Activated CD4-positive, alpha-beta T cell treated with anti-CD3 and anti-CD28 coated beads for 24 hours (primary cell): ENCODE results near the gene TNFSF4.

Experiments
- DNase-seq, 2 donors: peaks; one replicate each; pipeline ENCODE4 v3.0.0-alpha.2; 2020; ENCODE audit warnings: low read depth in 2 of 2

TNFSF4 gene

GRCh38 chr1:173210716-173211231 lies 3.6 kb upstream of the TNFSF4 start:
- DNase-seq = no peak

GRCh38 chr1:173210283-173210682 lies 3.2 kb upstream of the TNFSF4 start:
- DNase-seq = no peak

GRCh38 chr1:173208868-173209267 lies 1.7 kb upstream of the TNFSF4 start:
- DNase-seq = no peak

- no peak for DNase-seq
Observed at GRCh38 chr1:173208146-173208545, 1.0 kb upstream of the TNFSF4 start.

- DNase-seq = no peak
Observed at GRCh38 chr1:173205146-173206051, 1.7 kb downstream of the TNFSF4 start.

- no peak for DNase-seq
Observed at GRCh38 chr1:173204693-173205092, 2.4 kb downstream of the TNFSF4 start.

- no peak for DNase-seq
Observed at GRCh38 chr1:173202424-173203145, 4.5 kb downstream of the TNFSF4 start.

- DNase-seq = no peak
Observed at GRCh38 chr1:173201969-173202368, 5.2 kb downstream of the TNFSF4 start.

- DNase-seq = peak in 1 of 2 donors; percentile 35
Observed at GRCh38 chr1:173195596-173196088, 11.5 kb downstream of the TNFSF4 start.

- no peak for DNase-seq
Observed at GRCh38 chr1:173193639-173194038, 13.5 kb downstream of the TNFSF4 start.

GRCh38 chr1:173191011-173191705 lies 16.0 kb downstream of the TNFSF4 start:
- DNase-seq = no peak

- DNase-seq = no peak
Observed at GRCh38 chr1:173190101-173190936, 16.8 kb downstream of the TNFSF4 start.

- DNase-seq = no peak
Observed at GRCh38 chr1:173187671-173188237, 19.4 kb downstream of the TNFSF4 start.

- DNase-seq = no peak
Observed at GRCh38 chr1:173181791-173182190, 25.3 kb downstream of the TNFSF4 start.

GRCh38 chr1:173176246-173176645 lies 30.9 kb downstream of the TNFSF4 start:
- no peak for DNase-seq

- DNase-seq = no peak
Observed at GRCh38 chr1:173175514-173176145, 31.5 kb downstream of the TNFSF4 start.

- DNase-seq = no peak
Observed at GRCh38 chr1:173173388-173173787, 33.7 kb downstream of the TNFSF4 start.

- no peak for DNase-seq
Observed at GRCh38 chr1:173171152-173171551, 36.0 kb downstream of the TNFSF4 start.

GRCh38 chr1:173168941-173169340 lies 38.2 kb downstream of the TNFSF4 start:
- no peak for DNase-seq

GRCh38 chr1:173164686-173165085 lies 42.4 kb downstream of the TNFSF4 start:
- DNase-seq = no peak
